Middle frontal gyrus (tissue), 1 donor: ENCODE results near the gene PPP1R9A.

Experiments used
- DNase-seq: peaks from one replicate; pipeline ENCODE4 v3.0.0-alpha.2; 2015; ENCODE audit warnings: low spot score; ENCODE audit errors: extremely low spot score

PPP1R9A gene

DNA sequence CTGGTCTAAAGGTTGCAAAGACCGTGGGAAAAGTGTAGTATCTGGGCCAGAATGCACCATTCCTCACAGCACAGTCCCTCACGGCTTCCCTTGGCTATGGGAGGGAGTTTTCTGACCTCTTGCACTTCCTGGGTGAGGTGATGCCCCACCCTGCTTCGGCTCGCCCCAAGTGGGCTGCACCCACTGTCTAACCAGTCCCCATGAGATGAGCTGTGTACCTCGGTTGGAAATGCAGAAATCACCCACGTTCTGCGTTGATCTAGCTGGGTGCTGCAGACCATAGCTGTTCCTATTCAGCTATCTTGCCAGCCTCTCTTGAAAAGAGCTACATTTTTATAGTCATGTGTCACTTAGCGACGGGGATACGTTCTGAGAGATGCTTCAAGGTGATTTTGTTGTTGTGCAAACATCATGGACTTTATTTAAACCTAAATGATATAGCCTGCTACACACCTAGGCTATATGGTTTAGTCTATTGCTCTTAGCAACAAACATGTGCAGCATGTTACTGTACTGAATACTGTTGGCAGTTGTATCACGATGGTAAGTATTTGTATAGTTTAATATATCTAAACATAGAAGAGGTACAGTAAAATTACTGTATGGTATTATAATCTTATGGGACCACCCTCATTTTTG lies 120.0 kb downstream of the PPP1R9A start:
- DNase-seq = no peak

DNA sequence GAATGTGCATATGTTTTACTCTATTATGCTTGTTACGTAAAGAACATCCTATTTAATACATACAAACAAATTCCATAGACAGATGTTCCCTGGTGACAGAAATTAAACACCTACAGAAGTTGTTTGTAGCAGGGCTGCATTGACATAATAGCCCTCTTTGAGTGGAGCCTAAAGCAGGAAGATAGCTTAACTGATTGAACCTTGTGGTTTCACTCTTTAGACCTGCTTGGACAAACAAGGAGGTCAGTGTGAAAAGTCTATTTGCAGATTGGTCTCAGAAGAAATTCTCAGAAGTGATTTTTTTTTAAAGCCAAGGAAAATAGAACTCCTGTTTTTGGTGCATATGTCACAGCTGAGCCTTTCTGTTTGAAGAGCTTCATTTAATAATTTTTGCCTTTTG lies 121.3 kb downstream of the PPP1R9A start:
- DNase-seq = no peak

- DNase-seq = no peak
Measured at GRCh38 chr7:95035295-95035694, 127.9 kb downstream of the PPP1R9A start.

- DNase-seq = no peak
Measured at GRCh38 chr7:95041031-95041430, 133.6 kb downstream of the PPP1R9A start.

GRCh38 chr7:95045236-95045923 lies 138.0 kb downstream of the PPP1R9A start:
- no peak for DNase-seq

- no peak for DNase-seq
Measured at GRCh38 chr7:95046494-95047240, 139.3 kb downstream of the PPP1R9A start.

GRCh38 chr7:95047291-95047690 lies 139.9 kb downstream of the PPP1R9A start:
- DNase-seq = no peak

GRCh38 chr7:95052566-95053094 lies 145.2 kb downstream of the PPP1R9A start:
- no peak for DNase-seq

- no peak for DNase-seq
Measured at GRCh38 chr7:95054386-95054785, 147.0 kb downstream of the PPP1R9A start.

- DNase-seq = no peak
Measured at GRCh38 chr7:95055295-95055694, 147.9 kb downstream of the PPP1R9A start.

DNA sequence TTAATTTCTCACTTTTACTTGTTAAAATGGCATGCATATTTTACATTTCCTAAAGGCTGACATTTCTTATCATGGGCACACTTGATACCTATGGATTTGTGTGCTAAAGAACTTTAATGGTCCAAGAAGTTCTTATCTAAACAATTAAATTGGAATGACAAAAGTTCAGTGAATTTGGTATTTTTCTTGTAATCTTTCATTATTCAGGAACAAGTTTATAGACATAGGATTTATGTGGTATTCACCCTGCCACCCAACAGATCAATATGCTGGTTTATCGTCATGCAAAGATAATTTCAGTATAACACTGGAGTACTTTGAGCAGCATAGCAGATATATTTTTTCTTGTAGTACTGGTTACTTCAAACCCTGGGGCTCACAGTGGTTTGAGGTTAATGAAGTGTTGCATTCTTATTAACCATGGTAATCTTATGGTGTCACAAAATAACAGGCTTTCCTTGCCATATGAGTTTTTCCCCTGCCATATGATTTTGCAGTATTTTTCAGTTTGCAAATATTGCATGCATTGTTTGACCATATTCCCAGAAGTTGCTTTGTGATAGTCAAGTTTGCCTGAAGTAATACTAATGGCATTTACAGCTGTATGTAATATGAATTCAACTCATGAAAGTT lies 148.8 kb downstream of the PPP1R9A start:
- no peak for DNase-seq

- DNase-seq = no peak
Measured at GRCh38 chr7:95056901-95057300, 149.5 kb downstream of the PPP1R9A start.

DNA sequence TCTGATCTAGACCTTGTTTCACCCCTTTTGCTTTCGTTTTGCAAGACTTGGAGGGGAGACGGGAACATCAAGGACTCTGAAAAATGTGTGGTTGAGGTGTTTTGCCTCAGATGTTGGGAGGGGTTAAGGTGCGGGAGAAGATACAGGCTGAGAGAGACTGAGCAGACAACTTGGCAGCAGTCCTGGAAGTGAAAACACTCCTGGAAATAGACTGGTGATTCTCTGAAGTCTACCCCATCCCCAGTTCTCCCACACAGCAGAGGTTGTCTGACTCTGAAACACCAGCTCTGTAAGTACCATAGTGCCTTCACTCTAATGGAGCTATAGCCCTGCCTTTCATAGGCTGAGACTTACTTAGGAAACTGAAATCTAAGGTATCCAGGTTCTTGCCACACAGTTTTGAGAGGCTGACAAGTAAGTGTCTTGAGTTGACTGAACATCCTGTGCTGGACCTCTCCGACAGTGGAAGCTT lies 152.5 kb downstream of the PPP1R9A start:
- DNase-seq = no peak

GRCh38 chr7:95062901-95063300 lies 155.5 kb downstream of the PPP1R9A start:
- DNase-seq = no peak

GRCh38 chr7:95066737-95067530 lies 159.5 kb downstream of the PPP1R9A start:
- no peak for DNase-seq

DNA sequence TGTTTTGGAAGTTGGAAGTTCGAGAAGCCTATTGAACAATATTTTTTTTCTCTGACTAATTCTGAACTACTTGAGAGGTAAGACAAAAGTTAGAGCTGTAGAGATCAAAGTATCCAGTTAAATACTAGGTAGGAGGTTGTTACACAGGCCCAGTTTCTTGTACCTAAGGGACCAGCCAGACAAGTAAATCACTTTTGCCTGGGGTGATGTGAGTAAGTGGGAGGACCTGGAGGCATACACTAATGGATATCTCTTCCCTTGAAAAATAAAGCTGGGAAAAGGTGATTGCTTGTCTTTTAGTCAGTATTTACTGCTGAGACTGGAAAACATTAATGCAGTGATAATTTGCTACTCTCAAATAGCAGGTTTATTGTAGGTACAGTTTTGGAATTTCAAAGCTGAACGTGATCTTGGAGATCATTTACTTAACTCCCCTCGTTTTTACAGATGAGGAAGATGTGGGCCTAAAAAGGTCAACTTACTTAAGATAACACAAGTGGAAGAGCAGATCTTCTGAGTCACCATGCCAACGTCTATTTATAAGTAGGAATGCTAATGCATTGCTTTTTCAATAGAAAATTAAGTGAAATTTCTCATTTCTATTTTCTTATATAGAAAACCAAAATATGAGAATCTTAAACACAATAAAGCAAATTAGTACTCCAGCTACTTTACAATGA lies 181.3 kb downstream of the PPP1R9A start:
- no peak for DNase-seq

GRCh38 chr7:95089414-95090315 lies 182.3 kb downstream of the PPP1R9A start:
- no peak for DNase-seq

DNA sequence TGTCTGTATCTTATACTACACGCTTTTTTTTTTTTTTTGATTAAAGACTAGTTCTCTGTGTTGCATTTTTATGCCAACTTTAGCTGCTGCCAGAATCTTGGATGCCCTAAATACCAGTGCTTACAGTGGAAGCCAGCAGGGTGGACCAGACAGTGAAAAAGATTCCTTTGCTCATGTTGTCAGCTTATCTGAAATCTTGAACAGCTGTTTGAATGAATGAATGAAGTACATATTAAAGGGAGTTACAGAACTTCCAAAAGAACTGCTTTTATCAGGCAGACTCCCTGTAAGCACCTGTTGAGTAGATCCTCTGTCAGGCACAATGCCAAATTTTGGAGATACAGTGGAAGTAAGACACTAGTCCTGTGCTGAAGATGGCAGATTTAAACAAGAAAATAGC lies 184.9 kb downstream of the PPP1R9A start:
- no peak for DNase-seq

DNA sequence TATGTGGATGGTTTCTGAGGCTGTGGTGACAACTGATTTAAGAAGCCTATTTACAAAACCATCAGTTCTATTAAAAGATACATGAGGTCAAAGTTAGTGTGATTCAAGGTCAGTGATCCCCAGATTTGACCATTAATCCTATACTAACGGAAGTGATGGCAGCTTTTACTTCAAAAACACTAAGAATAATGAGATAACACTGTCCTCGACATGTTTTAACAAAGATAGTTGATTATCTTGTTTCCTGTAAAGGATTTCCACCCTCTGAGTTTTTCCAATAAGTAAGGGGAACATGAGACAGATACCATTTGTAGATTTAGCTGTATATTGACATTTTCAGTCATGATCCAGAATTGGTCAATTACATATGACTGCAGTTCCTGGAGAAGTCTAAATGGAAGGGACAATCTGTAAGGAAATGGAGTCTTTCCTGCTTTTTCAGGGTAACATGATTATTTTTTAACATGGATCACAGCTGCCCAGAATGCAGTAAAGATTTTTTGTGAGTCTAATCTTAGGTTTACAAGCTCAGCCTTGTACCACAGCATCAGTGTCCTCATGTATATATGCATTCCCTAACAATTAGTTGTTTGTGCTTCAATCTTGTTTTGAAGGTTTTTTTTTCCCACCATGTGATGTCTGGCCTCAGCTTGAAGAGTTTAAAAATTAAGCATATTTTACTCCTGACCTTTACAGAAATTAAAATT lies 188.0 kb downstream of the PPP1R9A start:
- no peak for DNase-seq
